ENCODE measurements around the gene COLEC12. TPM values are rescaled to one million over a fixed set of nuclear protein-coding genes. Genes with fewer than 3 reads are reported as not detected.
"Not testable (repeated sequence)": the region's sequence is repeated elsewhere in the genome, so short reads cannot be mapped to it uniquely, and the experiment has no call there.

The COLEC12 gene
- total RNA-seq, 2 donors from 2014 or later: not detected

DNA sequence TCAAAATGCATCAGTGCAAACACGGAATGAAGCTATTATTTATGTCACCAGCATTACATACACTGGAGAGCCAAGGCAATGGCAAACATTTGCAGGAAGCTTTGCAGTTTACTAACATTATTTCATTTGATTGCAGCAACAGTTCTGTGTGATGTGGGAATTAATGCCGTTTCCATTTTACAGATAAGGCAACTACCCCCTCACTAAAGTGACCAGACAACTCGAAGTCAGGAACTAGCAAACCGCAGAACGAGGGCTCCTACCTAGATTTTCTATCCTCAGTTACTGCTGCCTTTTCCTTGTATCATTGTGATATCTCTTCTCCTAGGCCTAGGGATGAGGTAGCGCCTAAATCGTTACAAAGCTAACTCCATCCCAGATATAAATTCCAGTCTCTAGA lies 85.5 kb downstream of the COLEC12 start:
- no peak overlapping the region for H3K27ac Mint-ChIP-seq
- H3K4me3 Mint-ChIP-seq: no peak overlapping the region
- ATAC-seq (no peak), DNase-seq (ENCODE audit: low spot score) (no peak)
- H3K4me1 Mint-ChIP-seq (ENCODE audit: low read depth in 2 of 2): no peaks in the 10 kb centered on the region
- H3K36me3 Mint-ChIP-seq: no peaks in the 10 kb centered on the region
- peaks cover 4 to 17% of the 10 kb centered on the region in 2 donors for H3K27me3 Mint-ChIP-seq
- no peaks in the 10 kb centered on the region for H3K9me3 Mint-ChIP-seq

DNA sequence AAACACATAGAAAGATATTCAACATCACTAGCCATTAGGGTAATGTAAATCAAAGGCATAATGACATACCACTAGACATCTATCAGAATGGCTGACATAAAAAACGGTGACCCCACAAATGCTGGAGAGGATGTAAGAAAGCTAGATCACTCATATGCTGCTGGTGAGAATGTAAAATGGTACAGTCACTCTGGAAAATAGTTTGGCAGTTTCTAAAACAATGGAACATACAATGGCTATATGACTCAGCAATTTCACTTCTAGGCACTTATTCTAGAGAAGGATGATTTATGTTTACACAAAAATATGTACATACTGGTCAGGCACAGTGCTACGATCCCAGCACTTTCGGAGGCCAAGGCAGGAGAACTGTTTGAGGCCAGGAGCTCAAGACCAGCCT lies 87.3 kb downstream of the COLEC12 start:
- H3K36me3 Mint-ChIP-seq: no peaks in the 10 kb centered on the region
- no peak for DNase-seq (ENCODE audit: low spot score)
- H3K9me3 Mint-ChIP-seq: no peaks in the 10 kb centered on the region
- H3K27ac Mint-ChIP-seq: no peak overlapping the region
- peaks cover 4 to 17% of the 10 kb centered on the region in 2 donors for H3K27me3 Mint-ChIP-seq
- no peak for ATAC-seq
- H3K4me1 Mint-ChIP-seq (ENCODE audit: low read depth in 2 of 2): no peaks in the 10 kb centered on the region
- no peak overlapping the region for H3K4me3 Mint-ChIP-seq

DNA sequence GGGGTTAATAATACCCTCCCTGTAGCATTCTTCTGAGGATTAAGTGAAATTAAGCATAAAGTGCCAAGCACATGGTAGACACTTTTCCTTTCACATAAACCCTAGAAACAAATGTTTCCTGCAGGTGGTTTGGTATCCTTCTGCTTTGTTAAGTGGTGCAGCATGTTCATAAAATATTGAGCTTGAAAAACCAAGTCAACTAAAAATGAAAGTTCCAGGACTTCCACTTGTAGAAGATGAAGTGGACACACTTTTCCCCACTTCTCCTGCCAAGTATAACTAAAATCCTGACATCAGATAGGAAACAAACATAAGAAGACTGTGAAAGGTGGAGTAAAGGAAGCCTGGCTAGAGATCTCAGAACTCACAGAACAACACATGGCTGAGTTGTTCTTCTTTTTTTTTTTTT lies 90.5 kb downstream of the COLEC12 start:
- Mint-ChIP-seq H3K27ac (no peak overlapping the region), H3K27me3 (peaks cover 6 to 25% of the 10 kb centered on the region in 2 donors), H3K4me1 (ENCODE audit: low read depth in 2 of 2) (no peaks in the 10 kb centered on the region), H3K36me3 (no peaks in the 10 kb centered on the region), H3K9me3 (peaks cover 7% of the 10 kb centered on the region), H3K4me3 (no peak overlapping the region)
- DNase-seq (ENCODE audit: low spot score) (no peak), ATAC-seq (no peak)

DNA sequence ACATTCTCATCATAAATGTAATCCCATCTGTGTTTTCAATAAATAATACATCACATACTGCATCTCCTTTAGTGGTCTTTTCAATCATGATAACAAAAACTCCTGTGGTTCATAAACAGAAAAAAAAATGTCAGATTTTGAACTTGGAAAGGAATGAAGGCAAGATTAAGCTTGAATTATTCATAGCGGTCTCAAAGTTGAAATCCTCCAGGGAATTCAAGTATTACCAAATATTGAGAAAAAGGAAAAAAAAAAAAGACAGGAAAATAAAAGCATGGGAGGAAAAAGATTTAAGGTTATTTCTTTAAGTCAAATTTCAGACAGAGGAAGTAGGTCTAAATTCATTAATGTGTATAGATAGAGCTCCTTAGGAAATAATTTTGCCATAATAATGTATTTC lies 92.1 kb downstream of the COLEC12 start:
- DNase-seq (ENCODE audit: low spot score) (no peak), ATAC-seq (no peak)
- Mint-ChIP-seq H3K4me3 (no peak overlapping the region), H3K27me3 (peaks cover 6 to 25% of the 10 kb centered on the region in 2 donors), H3K9me3 (peaks cover 8% of the 10 kb centered on the region), H3K4me1 (ENCODE audit: low read depth in 2 of 2) (no peaks in the 10 kb centered on the region), H3K36me3 (no peaks in the 10 kb centered on the region), H3K27ac (no peak overlapping the region)

DNA sequence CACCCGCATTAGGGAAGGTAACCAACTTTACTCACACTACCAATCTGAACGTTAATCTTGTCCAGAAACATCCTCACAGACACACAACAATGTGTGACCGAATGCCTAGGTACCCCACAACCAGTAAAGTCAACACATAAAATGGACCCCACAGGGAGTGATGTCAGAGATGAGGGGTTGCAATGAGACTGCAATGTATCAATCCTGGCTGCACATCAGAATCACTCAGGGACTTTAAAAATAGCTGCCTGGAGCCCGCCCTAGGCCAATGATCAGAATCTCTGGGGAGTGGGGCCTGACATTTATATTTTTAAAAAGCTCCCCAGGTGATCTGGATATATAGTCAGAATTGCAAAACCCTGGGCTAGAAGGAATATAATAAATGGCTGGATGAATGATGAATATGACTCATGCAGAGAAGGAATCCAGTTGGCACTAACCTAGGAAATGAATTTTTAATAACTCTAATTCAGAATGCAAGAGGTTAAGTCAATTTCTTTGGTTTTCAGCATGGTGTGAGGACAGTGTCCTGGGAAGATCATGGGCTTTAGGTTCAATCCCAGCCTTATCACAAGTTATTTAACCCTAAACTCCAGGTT lies 92.8 kb downstream of the COLEC12 start:
- ATAC-seq: no peak
- Mint-ChIP-seq H3K27me3 (peaks cover 6 to 22% of the 10 kb centered on the region in 2 donors), H3K36me3 (no peaks in the 10 kb centered on the region), H3K4me3 (no peak overlapping the region), H3K9me3 (peaks cover 8% of the 10 kb centered on the region), H3K27ac (no peak overlapping the region), H3K4me1 (ENCODE audit: low read depth in 2 of 2) (no peaks in the 10 kb centered on the region)
- DNase-seq (ENCODE audit: low spot score): no peak

DNA sequence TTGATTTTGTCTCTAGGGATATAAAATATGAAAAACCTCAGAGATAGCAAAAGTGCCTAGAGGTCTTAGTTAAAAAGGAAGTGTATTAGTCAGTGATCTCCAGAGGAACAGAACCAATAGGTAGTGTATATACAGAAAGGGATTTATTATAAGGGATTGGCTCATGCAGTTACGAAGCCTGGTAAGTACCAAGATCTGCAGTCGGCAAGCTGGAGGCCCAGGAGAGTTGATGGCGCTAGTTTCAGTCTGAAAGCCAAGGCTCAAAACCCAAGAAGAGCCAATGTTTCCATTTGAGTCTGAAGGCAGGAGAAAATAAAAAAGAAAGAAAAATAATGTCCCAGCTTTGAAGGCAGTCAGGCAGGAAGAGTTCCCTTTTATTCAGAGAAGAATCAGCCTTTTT lies 93.3 kb downstream of the COLEC12 start:
- DNase-seq (ENCODE audit: low spot score) (no peak), ATAC-seq (peak in 1 of 2 donors; percentile 9)
- Mint-ChIP-seq H3K9me3 (peaks cover 8% of the 10 kb centered on the region), H3K27ac (no peak overlapping the region), H3K4me1 (ENCODE audit: low read depth in 2 of 2) (no peaks in the 10 kb centered on the region), H3K4me3 (no peak overlapping the region), H3K27me3 (peaks cover 6 to 20% of the 10 kb centered on the region in 2 donors), H3K36me3 (no peaks in the 10 kb centered on the region)

DNA sequence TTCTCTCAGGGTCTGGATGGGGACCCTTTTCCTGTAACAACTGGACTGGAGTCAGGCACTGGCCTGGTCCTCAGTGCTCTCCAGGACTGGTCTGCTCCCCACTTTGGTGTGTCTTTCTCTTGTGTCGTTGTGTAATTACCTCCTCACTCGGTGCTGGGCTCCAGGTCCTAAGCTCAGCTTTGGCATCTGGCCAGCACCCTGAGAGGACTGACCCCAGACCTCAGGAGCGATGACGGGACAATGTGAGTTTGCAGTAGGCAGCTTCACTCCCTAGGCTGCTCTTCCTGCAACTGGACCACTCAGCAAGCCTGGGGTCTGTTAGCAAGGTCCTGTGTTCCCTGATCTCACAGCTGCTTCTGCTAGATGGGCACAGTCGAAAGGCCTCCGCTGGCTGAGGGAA lies 93.8 kb downstream of the COLEC12 start:
- peak in 1 of 2 donors; percentile 17 for ATAC-seq
- H3K9me3 Mint-ChIP-seq: peaks cover 8% of the 10 kb centered on the region

DNA sequence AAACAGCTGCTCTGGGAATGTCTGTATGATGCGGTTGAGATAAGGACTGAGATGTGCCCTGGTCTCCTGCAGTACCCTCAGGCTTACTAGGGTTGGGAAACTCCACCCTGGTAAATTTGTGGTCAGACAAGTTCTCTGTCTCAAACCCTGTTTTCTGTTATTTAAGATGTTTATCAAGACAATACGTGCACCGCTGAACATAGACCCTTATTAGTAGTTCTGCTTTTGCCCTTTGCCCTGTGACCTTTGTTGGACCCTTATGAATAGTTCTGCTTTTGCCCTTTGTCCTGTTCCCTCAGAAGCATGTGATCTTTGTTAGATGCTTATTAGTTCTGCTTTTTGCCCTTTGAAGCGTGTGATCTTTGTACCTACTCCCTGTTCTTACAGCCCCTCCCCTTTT lies 95.5 kb downstream of the COLEC12 start:
- H3K27ac Mint-ChIP-seq; H3K27me3 Mint-ChIP-seq; H3K4me3 Mint-ChIP-seq; H3K36me3 Mint-ChIP-seq; DNase-seq (ENCODE audit: low spot score); H3K9me3 Mint-ChIP-seq; ATAC-seq; H3K4me1 Mint-ChIP-seq (ENCODE audit: low read depth in 2 of 2): not testable (repeated sequence)

More for the DNA sequence above, 93.8 kb downstream of the COLEC12 start:
- Mint-ChIP-seq H3K27ac (no peak overlapping the region), H3K4me1 (ENCODE audit: low read depth in 2 of 2) (no peaks in the 10 kb centered on the region), H3K4me3 (no peak overlapping the region), H3K27me3 (peaks cover 6 to 18% of the 10 kb centered on the region in 2 donors), H3K36me3 (no peaks in the 10 kb centered on the region)
- DNase-seq (ENCODE audit: low spot score): no peak

DNA sequence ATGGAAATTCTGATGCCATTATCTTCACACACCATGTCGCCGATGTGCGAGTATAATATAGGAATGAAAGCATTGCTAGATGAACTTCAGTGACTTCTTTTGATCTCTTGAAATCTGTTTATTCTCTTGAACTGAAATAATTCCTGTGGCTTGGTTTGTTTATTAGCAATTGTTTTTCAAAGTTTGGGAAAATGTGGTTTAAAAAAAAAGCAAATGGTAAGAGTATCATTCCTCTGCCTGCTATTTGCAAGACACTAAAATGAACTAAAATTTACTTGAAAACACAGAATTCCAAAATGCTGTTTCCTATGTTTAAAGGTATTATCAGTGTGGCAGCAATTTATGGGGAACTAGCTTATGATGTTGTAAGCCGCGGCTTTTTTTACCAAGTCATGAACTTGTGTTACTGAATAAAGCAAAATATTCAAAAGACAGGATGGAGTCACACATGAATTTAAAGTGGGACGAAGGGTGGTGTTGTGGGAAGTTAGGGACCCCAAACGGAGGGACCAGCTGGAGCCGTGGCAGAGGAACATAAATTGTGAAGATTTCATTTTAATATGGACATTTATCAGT lies 96.4 kb downstream of the COLEC12 start:
- peaks cover 2 to 9% of the 10 kb centered on the region in 2 donors for H3K27me3 Mint-ChIP-seq
- ATAC-seq (no peak), DNase-seq (ENCODE audit: low spot score) (no peak)
- H3K4me1 Mint-ChIP-seq (ENCODE audit: low read depth in 2 of 2): no peaks in the 10 kb centered on the region
- peaks cover 8% of the 10 kb centered on the region for H3K9me3 Mint-ChIP-seq
- no peak overlapping the region for H3K4me3 Mint-ChIP-seq
- H3K36me3 Mint-ChIP-seq: no peaks in the 10 kb centered on the region
- H3K27ac Mint-ChIP-seq: no peak overlapping the region

DNA sequence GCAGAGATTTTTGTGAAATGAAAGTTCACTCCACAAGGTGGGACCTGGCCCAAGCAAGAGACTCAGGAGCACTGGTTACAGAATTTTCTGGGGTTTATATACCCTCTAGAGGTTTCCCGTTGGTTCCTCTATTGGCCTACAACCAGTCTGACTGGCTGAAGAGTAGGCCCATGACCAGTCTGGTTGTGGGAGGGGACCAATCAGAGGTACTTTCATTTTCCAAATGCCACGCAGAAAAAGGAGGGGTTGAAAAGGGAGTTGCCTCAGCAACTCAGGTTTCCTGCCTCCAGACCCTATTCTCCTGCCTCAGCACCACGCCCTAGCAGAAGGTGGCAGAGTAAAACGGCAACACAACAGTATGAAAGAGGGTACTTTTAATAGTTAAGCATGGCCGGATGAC lies 98.4 kb downstream of the COLEC12 start:
- Mint-ChIP-seq H3K27me3 (peaks cover 2 to 19% of the 10 kb centered on the region in 2 donors), H3K9me3 (peaks cover 8% of the 10 kb centered on the region), H3K4me1 (ENCODE audit: low read depth in 2 of 2) (no peaks in the 10 kb centered on the region), H3K36me3 (no peaks in the 10 kb centered on the region), H3K4me3 (no peak overlapping the region), H3K27ac (no peak overlapping the region)
- DNase-seq (ENCODE audit: low spot score) (no peak), ATAC-seq (no peak)

DNA sequence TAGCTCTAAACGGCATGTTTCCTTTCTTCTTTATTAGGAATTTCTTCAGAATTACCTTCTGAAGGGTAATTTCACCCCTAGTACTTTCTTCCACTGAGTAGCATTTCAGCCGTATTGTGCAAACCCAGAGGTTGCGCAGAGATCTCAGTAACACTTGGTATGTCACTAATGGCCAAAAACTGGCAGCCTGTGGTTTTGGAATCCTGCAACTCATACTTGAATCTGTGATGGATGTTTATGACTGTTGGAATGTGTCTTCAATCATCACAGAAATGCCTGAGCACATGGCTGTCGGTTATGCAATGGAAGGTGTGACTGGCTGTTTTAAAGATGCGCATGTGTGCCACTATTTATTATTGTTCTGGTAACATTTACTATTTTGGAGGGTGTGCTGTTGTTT lies 100.0 kb downstream of the COLEC12 start:
- H3K27ac Mint-ChIP-seq: no peak overlapping the region
- DNase-seq (ENCODE audit: low spot score) (no peak), ATAC-seq (no peak)
- H3K36me3 Mint-ChIP-seq: no peaks in the 10 kb centered on the region
- no peaks in the 10 kb centered on the region for H3K4me1 Mint-ChIP-seq (ENCODE audit: low read depth in 2 of 2)
- no peak overlapping the region for H3K4me3 Mint-ChIP-seq
- peaks cover 5% of the 10 kb centered on the region for H3K9me3 Mint-ChIP-seq
- peaks cover 0 to 18% of the 10 kb centered on the region in 2 donors for H3K27me3 Mint-ChIP-seq

DNA sequence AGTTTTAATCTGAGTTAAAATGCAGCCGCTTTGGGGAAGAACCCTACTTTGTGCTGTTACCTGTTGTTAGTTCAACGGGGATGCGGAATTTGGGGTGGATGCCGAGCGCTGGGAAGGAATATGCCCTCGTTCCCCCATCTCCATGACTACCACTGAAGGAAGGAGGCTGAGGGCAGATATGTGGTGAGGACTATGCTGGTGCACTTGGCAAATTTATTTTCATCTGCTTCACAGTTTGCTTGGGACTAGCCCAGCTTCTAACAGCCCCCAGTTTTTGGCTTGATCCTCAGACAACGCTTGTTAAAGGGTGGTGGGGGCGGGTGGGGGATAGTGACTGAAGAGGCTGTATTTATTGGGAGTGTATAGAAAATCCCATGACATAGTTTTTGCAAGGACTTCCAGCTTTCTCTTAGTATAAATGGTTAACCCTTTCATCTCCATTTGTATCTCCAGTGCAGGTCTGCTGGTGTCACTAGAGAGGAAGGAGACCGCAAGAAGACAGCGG lies 100.8 kb downstream of the COLEC12 start:
- peaks cover 0 to 18% of the 10 kb centered on the region in 2 donors for H3K27me3 Mint-ChIP-seq
- H3K4me1 Mint-ChIP-seq (ENCODE audit: low read depth in 2 of 2): no peaks in the 10 kb centered on the region
- ATAC-seq: no peak
- H3K36me3 Mint-ChIP-seq: no peaks in the 10 kb centered on the region
- no peak overlapping the region for H3K27ac Mint-ChIP-seq
- DNase-seq (ENCODE audit: low spot score): no peak
- H3K4me3 Mint-ChIP-seq: no peak overlapping the region
- H3K9me3 Mint-ChIP-seq: no peaks in the 10 kb centered on the region

DNA sequence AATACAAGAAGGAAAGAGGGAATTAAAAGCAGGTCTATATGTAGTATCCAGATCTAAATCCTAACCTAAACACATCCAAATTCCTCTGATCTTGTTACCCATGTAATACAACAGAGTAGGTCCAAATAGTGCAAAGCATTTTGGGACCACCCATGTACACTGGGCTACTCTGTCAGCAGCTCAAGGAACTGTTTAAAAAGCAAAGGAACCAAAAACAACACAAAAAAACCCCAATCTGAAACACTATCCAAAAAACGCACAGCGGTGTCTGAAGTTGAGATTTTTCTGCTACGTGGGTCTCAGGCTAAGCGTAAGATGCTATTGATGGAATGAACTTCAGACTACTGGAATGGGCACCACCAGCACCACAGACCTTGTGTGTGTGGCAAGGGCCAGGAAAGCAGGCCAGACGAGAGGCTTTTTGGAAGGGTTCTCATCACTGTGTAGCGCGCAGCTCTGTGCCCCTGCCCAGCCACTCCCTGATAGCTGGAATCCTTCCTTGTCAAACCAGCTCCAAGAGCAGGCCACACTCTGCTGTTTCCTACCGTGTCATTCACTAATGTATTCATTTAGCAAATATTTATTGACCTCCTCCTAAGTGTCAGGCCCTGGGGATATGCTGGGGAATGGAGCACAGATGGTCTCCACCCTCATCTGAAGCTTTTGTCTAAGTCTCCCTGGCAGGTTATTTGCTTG lies 101.4 kb downstream of the COLEC12 start:
- no peaks in the 10 kb centered on the region for H3K36me3 Mint-ChIP-seq
- no peak for ATAC-seq
- H3K27me3 Mint-ChIP-seq: peaks cover 0 to 18% of the 10 kb centered on the region in 2 donors
- H3K9me3 Mint-ChIP-seq: no peaks in the 10 kb centered on the region
- no peak for DNase-seq (ENCODE audit: low spot score)
- no peak overlapping the region for H3K4me3 Mint-ChIP-seq
- no peaks in the 10 kb centered on the region for H3K4me1 Mint-ChIP-seq (ENCODE audit: low read depth in 2 of 2)
- no peak overlapping the region for H3K27ac Mint-ChIP-seq

DNA sequence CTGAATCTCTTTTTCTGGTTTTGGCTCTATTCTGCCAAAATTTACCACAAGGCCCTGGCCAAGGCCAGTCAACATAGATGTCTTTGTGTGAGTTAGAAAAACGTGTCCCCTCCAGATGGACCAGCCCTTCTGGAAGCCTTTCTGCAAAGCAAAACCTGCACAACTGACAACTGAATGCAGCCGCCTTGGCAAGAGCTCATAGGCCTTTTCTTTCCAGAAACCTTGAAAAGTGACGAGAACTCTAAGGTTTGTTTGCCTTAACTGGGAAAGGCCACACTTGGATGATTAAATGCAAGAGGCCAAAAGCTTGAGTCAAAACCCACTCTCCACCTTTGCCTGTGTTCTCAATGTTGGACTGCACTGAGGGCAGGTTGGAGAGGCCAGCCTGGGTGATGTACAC lies 103.9 kb downstream of the COLEC12 start:
- no peaks in the 10 kb centered on the region for H3K9me3 Mint-ChIP-seq
- H3K36me3 Mint-ChIP-seq: no peaks in the 10 kb centered on the region
- no peak overlapping the region for H3K27ac Mint-ChIP-seq
- H3K4me1 Mint-ChIP-seq (ENCODE audit: low read depth in 2 of 2): no peaks in the 10 kb centered on the region
- ATAC-seq (no peak), DNase-seq (ENCODE audit: low spot score) (no peak)
- H3K27me3 Mint-ChIP-seq: peaks cover 4 to 27% of the 10 kb centered on the region in 2 donors
- H3K4me3 Mint-ChIP-seq: no peak overlapping the region
